CD4-positive, alpha-beta T cell (primary cell): ENCODE measurements around the gene GPR15LG. TPM values are rescaled to one million over a fixed set of nuclear protein-coding genes. Genes with fewer than 3 reads are reported as not detected.

ENCODE experiments used
- ATAC-seq: fragments of 200-7000 bp; cut with Tn5 transposase; one replicate; pipeline ENCODE4 v1.10.0; 2022; ENCODE audit warnings: mild to moderate bottlenecking; ENCODE audit not compliant: poor library complexity
- CTCF ChIA-PET: fragments of 350-600 bp; sonication (Branson Sonifier 250); formaldehyde crosslinking; loops from one replicate; lab custom pipeline; 2021; ENCODE audit warnings: antibody characterized with exemption, inconsistent platforms; lab: Charles Lee
- POLR2A ChIA-PET: fragments of 350-600 bp; sonication (Branson Sonifier 250); formaldehyde crosslinking; loops from one replicate; lab custom pipeline; 2021; ENCODE audit warnings: antibody characterized with exemption, inconsistent platforms; lab: Charles Lee
- DNase-seq, 14 experiments: peaks; one replicate each; pipeline ENCODE4 v3.0.0-alpha.2; 2013 to 2020; ENCODE audit warnings: mixed read lengths in 2 of 14
- H3K27ac ChIP-seq, 2 donors: one replicate each; pipeline versions ENCODE4 v1.5.1 to v1.7.0; 2013; ENCODE audit warnings: low read length in 2 of 2, low read depth in 1 of 2, mild to moderate bottlenecking in 1 of 2
- H3K27me3 ChIP-seq, 2 experiments: 1 replicate in 1 of 2; 2 replicates in 1 of 2; pipeline versions ENCODE4 v1.6.1 to v1.7.0; 2013; ENCODE audit warnings: low read length in 2 of 2, control low read depth in 1 of 2, mild to moderate bottlenecking in 1 of 2, moderate library complexity in 1 of 2; ENCODE audit not compliant: insufficient read depth in 2 of 2, control insufficient read depth in 1 of 2
- H3K36me3 ChIP-seq: one replicate; pipeline ENCODE4 v1.6.1; 2013; ENCODE audit warnings: low read length, control low read depth; ENCODE audit not compliant: insufficient read depth
- H3K4me1 ChIP-seq: one replicate; pipeline ENCODE4 v1.6.1; 2013; ENCODE audit warnings: low read length, control low read depth; ENCODE audit not compliant: insufficient read depth
- H3K4me3 ChIP-seq: one replicate; pipeline ENCODE4 v1.5.1; 2013; ENCODE audit warnings: mild to moderate bottlenecking, low read length, moderate library complexity
- H3K9me3 ChIP-seq, 2 experiments: 1 replicate in 1 of 2; 2 replicates in 1 of 2; pipeline versions ENCODE4 v1.6.1 to v1.7.0; 2013; ENCODE audit warnings: low read length in 2 of 2, mild to moderate bottlenecking in 2 of 2, control low read depth in 1 of 2, moderate library complexity in 1 of 2; ENCODE audit not compliant: control insufficient read depth in 1 of 2, insufficient read depth in 1 of 2
- H3K27ac Mint-ChIP-seq: one replicate; pipeline ENCODE4 v1.8.0; 2020; ENCODE audit warnings: mixed read lengths
- H3K27me3 Mint-ChIP-seq: one replicate; pipeline ENCODE4 v1.8.0; 2021; ENCODE audit warnings: mixed read lengths
- H3K36me3 Mint-ChIP-seq: one replicate; pipeline ENCODE4 v1.8.0; 2021; ENCODE audit warnings: low read depth, mixed read lengths
- H3K4me1 Mint-ChIP-seq: one replicate; pipeline ENCODE4 v1.8.0; 2021; ENCODE audit warnings: low read depth, mixed read lengths
- H3K4me3 Mint-ChIP-seq: one replicate; pipeline ENCODE4 v1.8.0; 2020; ENCODE audit warnings: mild to moderate bottlenecking, mixed read lengths
- H3K9me3 Mint-ChIP-seq: one replicate; pipeline ENCODE4 v1.8.0; 2020; ENCODE audit warnings: mixed read lengths
- intact Hi-C, 2 experiments: fragments of 100-400 bp; cut with DNase I in 1 of 2; cut with micrococcal nuclease in 1 of 2; formaldehyde crosslinking; loops; one replicate each; pipeline versions ENCODE4 v1.15.1 to v1.9.0; 2023 to 2025; cut with DNase I, micrococcal nuclease
- total RNA-seq, 174 experiments: library from RNA in 2 of 174; stranded (reverse) in 2 of 174; gene quantifications; one replicate each; pipeline ENCODE4 v1.2.3 and lab custom pipeline; 2021 to 2026
- TF ChIP-seq, protein P1 (sequence below): fragments of 200-600 bp; IDR thresholded peaks from one replicate; pipeline ENCODE4 v1.8.0; 2022; ENCODE audit warnings: antibody characterized with exemption, mild to moderate bottlenecking

Gene GPR15LG
- total RNA-seq, 2 experiments from 2014 or later, result not detected

DNA sequence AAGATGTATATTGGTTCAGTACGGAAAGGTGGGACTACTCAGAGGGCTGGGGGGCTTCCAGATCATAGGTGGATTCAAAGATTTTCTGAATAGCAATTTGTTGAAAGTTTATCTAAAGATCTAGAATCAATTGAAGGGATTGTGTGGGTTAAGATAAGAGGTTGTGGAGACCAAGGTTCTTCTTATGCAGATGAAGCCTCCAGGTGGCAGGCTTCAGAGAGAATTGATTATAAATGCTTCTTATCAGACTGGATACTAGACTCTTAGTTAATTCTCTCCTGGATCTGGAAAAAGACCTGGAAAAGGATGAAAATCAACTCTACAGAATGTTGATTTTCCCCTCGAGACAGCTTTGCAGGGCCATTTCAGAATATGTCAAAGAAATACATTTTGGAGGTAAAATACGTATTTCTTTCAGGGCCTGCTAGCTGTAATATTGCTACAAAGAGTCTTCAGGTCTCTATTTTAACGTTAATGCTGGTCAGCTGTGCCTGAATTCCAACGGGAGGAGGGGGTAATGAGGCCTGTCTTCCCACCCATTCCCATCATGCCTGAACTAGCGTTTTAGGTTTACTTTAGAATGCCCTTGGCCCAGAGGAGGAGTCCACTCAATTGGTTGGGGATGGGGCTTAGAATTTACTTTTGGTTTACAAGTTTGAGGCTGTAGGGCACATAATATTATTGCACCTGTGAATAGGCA, 12.8 kb upstream of the GPR15LG start:
- Histone ChIP-seq H3K4me1 (peaks cover 3% of the 10 kb centered on the region), H3K27me3 (no peaks in the 10 kb centered on the region), H3K36me3 (no peaks in the 10 kb centered on the region), H3K9me3 (no peaks in the 10 kb centered on the region), H3K4me3 (no peak overlapping the region), H3K27ac (no peak overlapping the region)
- TF ChIP-seq, protein P1, sequence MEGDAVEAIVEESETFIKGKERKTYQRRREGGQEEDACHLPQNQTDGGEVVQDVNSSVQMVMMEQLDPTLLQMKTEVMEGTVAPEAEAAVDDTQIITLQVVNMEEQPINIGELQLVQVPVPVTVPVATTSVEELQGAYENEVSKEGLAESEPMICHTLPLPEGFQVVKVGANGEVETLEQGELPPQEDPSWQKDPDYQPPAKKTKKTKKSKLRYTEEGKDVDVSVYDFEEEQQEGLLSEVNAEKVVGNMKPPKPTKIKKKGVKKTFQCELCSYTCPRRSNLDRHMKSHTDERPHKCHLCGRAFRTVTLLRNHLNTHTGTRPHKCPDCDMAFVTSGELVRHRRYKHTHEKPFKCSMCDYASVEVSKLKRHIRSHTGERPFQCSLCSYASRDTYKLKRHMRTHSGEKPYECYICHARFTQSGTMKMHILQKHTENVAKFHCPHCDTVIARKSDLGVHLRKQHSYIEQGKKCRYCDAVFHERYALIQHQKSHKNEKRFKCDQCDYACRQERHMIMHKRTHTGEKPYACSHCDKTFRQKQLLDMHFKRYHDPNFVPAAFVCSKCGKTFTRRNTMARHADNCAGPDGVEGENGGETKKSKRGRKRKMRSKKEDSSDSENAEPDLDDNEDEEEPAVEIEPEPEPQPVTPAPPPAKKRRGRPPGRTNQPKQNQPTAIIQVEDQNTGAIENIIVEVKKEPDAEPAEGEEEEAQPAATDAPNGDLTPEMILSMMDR, result no peak
- no peaks in the 10 kb centered on the region for H3K9me3 Mint-ChIP-seq
- peaks cover 19% of the 10 kb centered on the region for H3K4me1 Mint-ChIP-seq
- POLR2A ChIA-PET, result no interaction called here
- CTCF ChIA-PET, result no interaction called here
- no peak overlapping the region for H3K4me3 Mint-ChIP-seq
- no peaks in the 10 kb centered on the region for H3K27me3 Mint-ChIP-seq
- intact Hi-C loops, result no loop called here
- peaks cover 1% of the 10 kb centered on the region for H3K36me3 Mint-ChIP-seq
- DNase-seq, result no peak
- no peak overlapping the region for H3K27ac Mint-ChIP-seq
- no peak for ATAC-seq

DNA sequence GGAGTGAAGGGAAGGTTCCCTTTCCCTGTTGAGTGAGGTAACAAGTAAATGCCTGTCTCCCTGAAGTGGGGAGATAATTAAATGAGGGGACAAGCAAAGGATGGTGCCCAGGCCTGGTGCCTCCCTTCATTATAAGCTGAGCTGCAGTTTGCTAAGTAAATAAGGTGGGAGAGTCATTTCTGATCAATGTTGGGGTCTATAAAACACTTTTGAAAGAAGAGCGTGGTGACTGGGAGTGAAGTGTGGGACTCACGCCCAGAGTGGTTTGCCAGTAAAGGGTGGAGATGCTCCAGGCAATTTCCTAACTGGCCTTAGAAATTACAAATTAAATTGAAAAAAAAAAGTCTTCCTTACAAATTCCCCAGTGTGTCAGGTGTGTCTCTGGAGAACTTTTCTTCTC, 9.6 kb upstream of the GPR15LG start:
- no peaks in the 10 kb centered on the region for H3K36me3 Mint-ChIP-seq
- no peak overlapping the region for H3K4me3 Mint-ChIP-seq
- Histone ChIP-seq H3K4me3 (no peak overlapping the region), H3K27me3 (no peaks in the 10 kb centered on the region), H3K4me1 (peaks cover 3% of the 10 kb centered on the region), H3K36me3 (no peaks in the 10 kb centered on the region), H3K9me3 (peaks cover 0 to 7% of the 10 kb centered on the region in 2 experiments), H3K27ac (no peak overlapping the region)
- ChIA-PET CTCF (no interaction called here), POLR2A (interaction anchor here (0.6 kb wide), 1 partner anchor 34 kb away, joined by 3 read pairs; no protein-coding TSS in a partner anchor)
- no peak for ATAC-seq
- TF ChIP-seq, protein P1, result no peak
- DNase-seq, result no peak
- no peak overlapping the region for H3K27ac Mint-ChIP-seq
- peaks cover 4% of the 10 kb centered on the region for H3K27me3 Mint-ChIP-seq
- intact Hi-C loops, result no loop called here
- no peaks in the 10 kb centered on the region for H3K9me3 Mint-ChIP-seq
- H3K4me1 Mint-ChIP-seq, result peaks cover 5% of the 10 kb centered on the region

DNA sequence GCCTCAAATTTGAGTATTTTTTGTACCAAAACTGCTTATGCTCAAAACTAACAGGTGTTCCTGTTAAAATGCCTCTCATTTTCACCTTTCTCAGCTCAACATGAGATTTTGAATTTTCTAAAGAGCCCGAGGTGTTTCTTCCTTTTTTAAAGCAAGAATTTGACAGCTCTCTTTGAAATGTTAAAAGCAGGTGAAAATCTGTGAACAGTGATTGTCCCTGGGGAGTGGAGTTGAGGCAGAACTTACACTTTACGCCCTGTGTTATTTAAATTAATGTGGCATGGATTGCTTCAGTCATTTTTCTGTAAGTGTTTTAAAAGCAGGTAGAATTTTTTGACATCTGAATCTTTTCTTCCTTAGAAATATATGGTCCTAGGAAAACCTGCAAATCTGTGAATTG, 9.2 kb upstream of the GPR15LG start:
- H3K4me1 Mint-ChIP-seq, result peaks cover under 1% of the 10 kb centered on the region
- H3K4me3 ChIP-seq, result no peak overlapping the region

More for the DNA sequence above, 9.2 kb upstream of the GPR15LG start:
- Mint-ChIP-seq H3K4me3 (no peak overlapping the region), H3K27ac (no peak overlapping the region), H3K9me3 (no peaks in the 10 kb centered on the region), H3K27me3 (peaks cover 4% of the 10 kb centered on the region), H3K36me3 (no peaks in the 10 kb centered on the region)
- TF ChIP-seq, protein P1, result no peak
- CTCF ChIA-PET, result no interaction called here
- Histone ChIP-seq H3K4me1 (no peaks in the 10 kb centered on the region), H3K27me3 (no peaks in the 10 kb centered on the region), H3K27ac (no peak overlapping the region), H3K36me3 (no peaks in the 10 kb centered on the region), H3K9me3 (peaks cover 0 to 7% of the 10 kb centered on the region in 2 experiments)
- intact Hi-C loops, result no loop called here
- POLR2A ChIA-PET, result no interaction called here
- DNase-seq (no peak), ATAC-seq (no peak)
